Left ventricle myocardium inferior (tissue), 1 donor: ENCODE data around the gene MRPS26. TPM values are rescaled to one million over a fixed set of nuclear protein-coding genes. Genes with fewer than 3 reads are reported as not detected.

Source experiments
- DNase-seq: peaks from one replicate; pipeline ENCODE4 v3.0.0-alpha.2; 2020
- H3K27ac ChIP-seq: fragments of 200-600 bp; replicated peaks from 2 replicates; pipeline ENCODE4 v1.8.0; 2021
- H3K27me3 ChIP-seq: fragments of 200-600 bp; 2 replicates; pipeline ENCODE4 v1.8.0; 2021; ENCODE audit warnings: low read depth
- H3K36me3 ChIP-seq: fragments of 200-600 bp; 2 replicates; pipeline ENCODE4 v1.8.0; 2021
- H3K4me1 ChIP-seq: fragments of 200-600 bp; 2 replicates; pipeline ENCODE4 v1.8.0; 2021
- H3K4me3 ChIP-seq: fragments of 200-600 bp; 2 replicates; pipeline ENCODE4 v1.8.0; 2021; ENCODE audit warnings: mild to moderate bottlenecking, moderate library complexity
- H3K9me3 ChIP-seq: fragments of 200-600 bp; replicated peaks from 2 replicates; pipeline ENCODE4 v1.8.0; 2021
- CTCF ChIP-seq: fragments of 200-600 bp; IDR thresholded peaks from 2 replicates; pipeline ENCODE4 v1.8.0; 2021; ENCODE audit warnings: antibody characterized with exemption, mild to moderate bottlenecking, borderline replicate concordance
- intact Hi-C: fragments of 100-400 bp; cut with micrococcal nuclease; formaldehyde crosslinking; loops from one replicate; pipeline ENCODE4 v1.11.0; 2022
- total RNA-seq: library from RNA; stranded (reverse); fragmentation: NEBNext Ultra II Directional; extraction: Animal tissue kit (Norgen Biotek cat#: 25700); gene quantifications from one replicate; pipeline ENCODE4 v1.2.1, GENCODE V29; 2021
- donor health status: DM: no; HTN: yes; CAD: no; lungs with severe emphysema.

MRPS26 gene
- total RNA-seq, 1 donor from 2014 or later = 55.6 TPM

GRCh38 chr20:3038454-3038853 lies 7.4 kb upstream of the MRPS26 start:
- no peak overlapping the region for H3K27ac ChIP-seq
- H3K9me3 ChIP-seq = no peaks in the 10 kb centered on the region
- no peak overlapping the region for H3K4me3 ChIP-seq
- H3K4me1 ChIP-seq = peaks cover 17% of the 10 kb centered on the region
- no peaks in the 10 kb centered on the region for H3K27me3 ChIP-seq
- intact Hi-C loops = no loop called here
- no peak for DNase-seq
- H3K36me3 ChIP-seq = peaks cover 58% of the 10 kb centered on the region
- no peak for TF ChIP-seq CTCF

- no peaks in the 10 kb centered on the region for H3K27me3 ChIP-seq
- H3K4me3 ChIP-seq = no peak overlapping the region
- H3K4me1 ChIP-seq = peaks cover 17% of the 10 kb centered on the region
- intact Hi-C loops = no loop called here
- no peak for DNase-seq
- no peak for TF ChIP-seq CTCF
- no peaks in the 10 kb centered on the region for H3K9me3 ChIP-seq
- H3K27ac ChIP-seq = no peak overlapping the region
- H3K36me3 ChIP-seq = peaks cover 58% of the 10 kb centered on the region
Measured at GRCh38 chr20:3039426-3039825, 6.4 kb upstream of the MRPS26 start.

- Histone ChIP-seq H3K4me1 (peaks cover 23% of the 10 kb centered on the region), H3K27me3 (no peaks in the 10 kb centered on the region), H3K9me3 (no peaks in the 10 kb centered on the region), H3K27ac (no peak overlapping the region), H3K4me3 (no peak overlapping the region), H3K36me3 (peaks cover 55% of the 10 kb centered on the region)
- no peak for DNase-seq
- intact Hi-C loops = no loop called here
- no peak for TF ChIP-seq CTCF
Measured at GRCh38 chr20:3040086-3040485, 5.8 kb upstream of the MRPS26 start.

GRCh38 chr20:3041854-3042409 lies 3.9 kb upstream of the MRPS26 start:
- intact Hi-C loops = no loop called here

GRCh38 chr20:3042625-3043024 lies 3.2 kb upstream of the MRPS26 start:
- intact Hi-C loops = no loop called here
- peak overlapping the region; percentile 96 for H3K27ac ChIP-seq
- DNase-seq = peak; percentile 62

More at GRCh38 chr20:3041854-3042409, 3.9 kb upstream of the MRPS26 start:
- Histone ChIP-seq H3K4me3 (peak overlapping the region; percentile 11), H3K4me1 (peaks cover 39% of the 10 kb centered on the region), H3K27ac (peak overlapping the region; percentile 96), H3K9me3 (no peaks in the 10 kb centered on the region), H3K36me3 (peaks cover 37% of the 10 kb centered on the region), H3K27me3 (no peaks in the 10 kb centered on the region)
- no peak for TF ChIP-seq CTCF
- DNase-seq = no peak

More at GRCh38 chr20:3042625-3043024, 3.2 kb upstream of the MRPS26 start:
- Histone ChIP-seq H3K4me3 (no peak overlapping the region), H3K4me1 (peaks cover 46% of the 10 kb centered on the region), H3K36me3 (peaks cover 30% of the 10 kb centered on the region), H3K27me3 (no peaks in the 10 kb centered on the region), H3K9me3 (no peaks in the 10 kb centered on the region)
- TF ChIP-seq CTCF = no peak
